Measurements from ENCODE around the gene ATP6V0D1. TPM values are rescaled to one million over a fixed set of nuclear protein-coding genes. Genes with fewer than 3 reads are reported as not detected.

Gene ATP6V0D1
- total RNA-seq, 1 experiment from 2014 or later = 85.3 TPM

DNA sequence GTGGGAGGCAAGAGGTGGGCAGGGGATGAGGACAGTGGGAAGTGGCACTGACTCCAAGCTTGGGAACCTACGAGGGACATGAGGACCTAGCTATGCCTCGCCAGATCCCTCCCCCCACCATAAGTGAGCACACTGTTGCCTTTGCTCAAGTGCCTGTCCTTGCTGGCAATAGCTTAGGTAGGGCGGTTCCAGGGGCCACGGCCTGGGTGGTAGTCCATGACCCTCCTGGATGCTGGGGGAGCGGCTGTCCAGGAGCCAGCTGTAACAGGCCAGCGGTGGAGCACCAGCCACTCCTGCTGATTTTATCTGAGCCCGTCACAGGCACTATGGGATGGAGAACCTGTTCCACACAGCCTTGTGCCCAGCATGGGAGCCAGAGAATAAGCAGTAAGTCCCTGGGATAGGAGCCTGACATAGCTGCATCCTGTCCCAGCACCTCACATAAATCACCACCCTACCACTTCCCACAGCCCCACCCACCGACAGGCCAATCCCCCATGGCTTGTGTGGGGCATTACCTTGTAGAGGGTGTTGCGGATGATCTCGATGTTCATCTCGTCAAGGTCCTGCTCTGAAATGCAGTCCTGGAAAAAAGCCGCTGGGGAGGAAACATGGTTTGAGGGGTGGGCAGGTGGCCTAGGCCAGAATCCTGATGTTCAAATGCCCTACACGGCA, 38.2 kb downstream of the ATP6V0D1 start:
- Mint-ChIP-seq H3K4me3 (ENCODE audit: low read depth, unreplicated experiment) (no peak overlapping the region), H3K27ac (ENCODE audit: unreplicated experiment) (no peak overlapping the region), H3K36me3 (ENCODE audit: insufficient read depth, unreplicated experiment) (peaks cover 23% of the 10 kb centered on the region), H3K9me3 (ENCODE audit: low read depth, unreplicated experiment) (no peaks in the 10 kb centered on the region), H3K4me1 (ENCODE audit: low read depth, unreplicated experiment) (peaks cover 23% of the 10 kb centered on the region), H3K27me3 (ENCODE audit: unreplicated experiment) (no peaks in the 10 kb centered on the region)
- CTCF ChIA-PET = interaction anchor here (1.2 to 2.2 kb wide), 5 partner anchors 9 to 23 kb away, joined by 4 to 13 read pairs (median 8); partner anchors contain the start of gene HSD11B2
- TF ChIP-seq, protein P1, sequence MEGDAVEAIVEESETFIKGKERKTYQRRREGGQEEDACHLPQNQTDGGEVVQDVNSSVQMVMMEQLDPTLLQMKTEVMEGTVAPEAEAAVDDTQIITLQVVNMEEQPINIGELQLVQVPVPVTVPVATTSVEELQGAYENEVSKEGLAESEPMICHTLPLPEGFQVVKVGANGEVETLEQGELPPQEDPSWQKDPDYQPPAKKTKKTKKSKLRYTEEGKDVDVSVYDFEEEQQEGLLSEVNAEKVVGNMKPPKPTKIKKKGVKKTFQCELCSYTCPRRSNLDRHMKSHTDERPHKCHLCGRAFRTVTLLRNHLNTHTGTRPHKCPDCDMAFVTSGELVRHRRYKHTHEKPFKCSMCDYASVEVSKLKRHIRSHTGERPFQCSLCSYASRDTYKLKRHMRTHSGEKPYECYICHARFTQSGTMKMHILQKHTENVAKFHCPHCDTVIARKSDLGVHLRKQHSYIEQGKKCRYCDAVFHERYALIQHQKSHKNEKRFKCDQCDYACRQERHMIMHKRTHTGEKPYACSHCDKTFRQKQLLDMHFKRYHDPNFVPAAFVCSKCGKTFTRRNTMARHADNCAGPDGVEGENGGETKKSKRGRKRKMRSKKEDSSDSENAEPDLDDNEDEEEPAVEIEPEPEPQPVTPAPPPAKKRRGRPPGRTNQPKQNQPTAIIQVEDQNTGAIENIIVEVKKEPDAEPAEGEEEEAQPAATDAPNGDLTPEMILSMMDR (IDR thresholded peaks at IDR 0.05; ENCODE audit: unreplicated experiment) = no peak
- DNase-seq = no peak
- intact Hi-C loops (cut with micrococcal nuclease; ENCODE audit: unreplicated experiment) = no loop called here
- no TSS peak for BruUV-seq (replicated peaks)

GRCh38 chr16:67441907-67442306, 39.0 kb downstream of the ATP6V0D1 start:
- BruUV-seq (replicated peaks) = no TSS peak
- CTCF ChIA-PET = interaction anchor here (0.5 to 3.3 kb wide), 15 partner anchors 10 to 1476 kb away, joined by 3 to 20 read pairs (median 4); partner anchors contain the start of genes ELMO3 and HSD11B2
- no peak overlapping the region for H3K27ac Mint-ChIP-seq (ENCODE audit: unreplicated experiment)

DNA sequence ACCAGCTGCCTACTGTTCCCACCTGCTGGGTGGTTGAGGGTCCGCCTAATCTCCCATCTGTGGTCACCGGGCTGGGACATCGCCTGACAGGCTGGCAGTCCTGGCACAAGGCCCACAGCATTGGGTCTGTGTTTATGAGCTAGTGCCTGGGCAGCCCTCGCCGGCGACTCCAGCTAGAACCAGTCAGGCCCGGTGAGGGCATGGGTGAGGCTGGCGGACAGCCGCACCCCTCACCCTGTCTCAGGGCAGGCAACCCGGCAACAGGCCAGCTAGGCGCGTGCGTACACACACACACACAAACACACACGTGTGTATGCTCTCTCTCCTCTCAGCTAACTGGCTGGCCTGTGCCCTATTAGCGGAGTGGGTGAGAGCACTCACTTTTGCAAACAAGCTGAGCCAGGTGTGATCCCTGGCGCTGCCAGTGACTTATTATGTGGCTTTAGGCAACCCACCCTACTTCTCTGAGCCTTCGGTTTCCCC, 39.6 kb downstream of the ATP6V0D1 start:
- peak; percentile 79 for DNase-seq
- Mint-ChIP-seq H3K4me3 (ENCODE audit: low read depth, unreplicated experiment) (no peak overlapping the region), H3K27ac (ENCODE audit: unreplicated experiment) (no peak overlapping the region), H3K4me1 (ENCODE audit: low read depth, unreplicated experiment) (peaks cover 15% of the 10 kb centered on the region), H3K27me3 (ENCODE audit: unreplicated experiment) (no peaks in the 10 kb centered on the region), H3K9me3 (ENCODE audit: low read depth, unreplicated experiment) (no peaks in the 10 kb centered on the region), H3K36me3 (ENCODE audit: insufficient read depth, unreplicated experiment) (peaks cover 12% of the 10 kb centered on the region)
- TF ChIP-seq, protein P1 (IDR thresholded peaks at IDR 0.05; ENCODE audit: unreplicated experiment) = no peak
- no TSS peak for BruUV-seq (replicated peaks)
- CTCF ChIA-PET = interaction anchor here (0.5 to 3.3 kb wide), 17 partner anchors 11 to 1477 kb away, joined by 3 to 20 read pairs (median 5); partner anchors contain the start of genes ELMO3, HSD11B2 and NAE1
- intact Hi-C loops (cut with micrococcal nuclease; ENCODE audit: unreplicated experiment) = no loop called here

More at GRCh38 chr16:67441907-67442306, 39.0 kb downstream of the ATP6V0D1 start:
- Mint-ChIP-seq H3K27me3 (ENCODE audit: unreplicated experiment) (no peaks in the 10 kb centered on the region), H3K9me3 (ENCODE audit: low read depth, unreplicated experiment) (no peaks in the 10 kb centered on the region), H3K4me3 (ENCODE audit: low read depth, unreplicated experiment) (no peak overlapping the region), H3K36me3 (ENCODE audit: insufficient read depth, unreplicated experiment) (peaks cover 18% of the 10 kb centered on the region), H3K4me1 (ENCODE audit: low read depth, unreplicated experiment) (peaks cover 21% of the 10 kb centered on the region)
- intact Hi-C loops (cut with micrococcal nuclease; ENCODE audit: unreplicated experiment) = no loop called here
- DNase-seq = no peak
- TF ChIP-seq, protein P1 (IDR thresholded peaks at IDR 0.05; ENCODE audit: unreplicated experiment) = no peak

GRCh38 chr16:67438824-67439393, 42.0 kb downstream of the ATP6V0D1 start:
- intact Hi-C loops (cut with micrococcal nuclease; ENCODE audit: unreplicated experiment) = no loop called here
- no peak for DNase-seq
- peaks cover 16% of the 10 kb centered on the region for H3K36me3 Mint-ChIP-seq (ENCODE audit: insufficient read depth, unreplicated experiment)
- H3K4me3 Mint-ChIP-seq (ENCODE audit: low read depth, unreplicated experiment) = no peak overlapping the region
- CTCF ChIA-PET = interaction anchor here (3.3 kb wide), 1 partner anchor 10 kb away, joined by 20 read pairs; no protein-coding TSS in a partner anchor
- BruUV-seq (replicated peaks) = no TSS peak
- no peaks in the 10 kb centered on the region for H3K9me3 Mint-ChIP-seq (ENCODE audit: low read depth, unreplicated experiment)
- no peak overlapping the region for H3K27ac Mint-ChIP-seq (ENCODE audit: unreplicated experiment)
- TF ChIP-seq, protein P1 (IDR thresholded peaks at IDR 0.05; ENCODE audit: unreplicated experiment) = no peak
- H3K4me1 Mint-ChIP-seq (ENCODE audit: low read depth, unreplicated experiment) = peaks cover 12% of the 10 kb centered on the region
- H3K27me3 Mint-ChIP-seq (ENCODE audit: unreplicated experiment) = no peaks in the 10 kb centered on the region

All from Calu3 (cell line).